Osteocyte (in vitro differentiated cells): ENCODE measurements around the gene IL17RA. TPM values are rescaled to one million over a fixed set of nuclear protein-coding genes. Genes with fewer than 3 reads are reported as not detected.

ENCODE experiments used
- DNase-seq: peaks from one replicate; pipeline ENCODE4 v3.0.0; 2021; ENCODE audit warnings: mixed read lengths; ENCODE audit not compliant: unreplicated experiment; ENCODE audit errors: extremely low spot score
- H3K27ac Mint-ChIP-seq: one replicate; pipeline ENCODE4 v1.8.0; 2021; ENCODE audit warnings: mild to moderate bottlenecking, mixed read lengths; ENCODE audit not compliant: unreplicated experiment
- H3K27me3 Mint-ChIP-seq: one replicate; pipeline ENCODE4 v1.8.0; 2021; ENCODE audit warnings: mixed read lengths; ENCODE audit not compliant: unreplicated experiment
- H3K36me3 Mint-ChIP-seq: one replicate; pipeline ENCODE4 v1.8.0; 2021; ENCODE audit warnings: mixed read lengths; ENCODE audit not compliant: unreplicated experiment
- H3K4me1 Mint-ChIP-seq: one replicate; pipeline ENCODE4 v1.8.0; 2021; ENCODE audit warnings: mixed read lengths; ENCODE audit not compliant: unreplicated experiment
- H3K4me3 Mint-ChIP-seq: one replicate; pipeline ENCODE4 v1.8.0; 2021; ENCODE audit warnings: mild to moderate bottlenecking, moderate library complexity, mixed read lengths; ENCODE audit not compliant: unreplicated experiment
- H3K9me3 Mint-ChIP-seq: one replicate; pipeline ENCODE4 v1.8.0; 2021; ENCODE audit warnings: mixed read lengths; ENCODE audit not compliant: unreplicated experiment
- CTCF ChIP-seq: fragments of 200-600 bp; sonication (generic); IDR thresholded peaks from 2 replicates; pipeline ENCODE4 v1.5.0; 2021; ENCODE audit warnings: antibody characterized with exemption, mild to moderate bottlenecking, moderate library complexity
- total RNA-seq: library from RNA; stranded (reverse); gene quantifications from 2 replicates; pipeline ENCODE4 v1.2.1, GENCODE V29; 2021

Gene IL17RA
- total RNA-seq, 1 donor from 2014 or later = 12.1 TPM

DNA sequence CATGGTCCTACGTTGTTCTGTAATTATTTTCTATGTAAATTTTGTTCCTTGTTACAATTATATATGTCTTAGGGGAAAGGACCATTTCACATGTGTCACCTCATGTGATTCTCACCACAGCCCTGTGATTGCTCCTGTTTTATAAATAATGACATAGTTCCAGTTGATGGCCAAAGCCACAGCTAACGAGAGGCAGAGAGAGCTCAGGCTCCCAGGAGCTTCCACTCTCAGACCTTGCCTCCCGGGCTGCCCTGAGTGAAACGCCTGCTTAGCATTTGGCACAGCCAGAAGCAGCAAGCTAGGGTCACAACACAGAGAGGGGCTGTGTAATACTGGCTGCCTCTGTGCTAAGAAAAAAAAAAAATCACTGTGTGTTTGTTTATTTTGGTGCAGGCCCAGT lies 30.4 kb downstream of the IL17RA start:
- no peaks in the 10 kb centered on the region for H3K9me3 Mint-ChIP-seq
- TF ChIP-seq CTCF = no peak
- H3K27me3 Mint-ChIP-seq = peaks cover 16% of the 10 kb centered on the region
- H3K27ac Mint-ChIP-seq = no peak overlapping the region
- H3K36me3 Mint-ChIP-seq = no peaks in the 10 kb centered on the region
- no peak for DNase-seq
- no peaks in the 10 kb centered on the region for H3K4me1 Mint-ChIP-seq
- no peak overlapping the region for H3K4me3 Mint-ChIP-seq

DNA sequence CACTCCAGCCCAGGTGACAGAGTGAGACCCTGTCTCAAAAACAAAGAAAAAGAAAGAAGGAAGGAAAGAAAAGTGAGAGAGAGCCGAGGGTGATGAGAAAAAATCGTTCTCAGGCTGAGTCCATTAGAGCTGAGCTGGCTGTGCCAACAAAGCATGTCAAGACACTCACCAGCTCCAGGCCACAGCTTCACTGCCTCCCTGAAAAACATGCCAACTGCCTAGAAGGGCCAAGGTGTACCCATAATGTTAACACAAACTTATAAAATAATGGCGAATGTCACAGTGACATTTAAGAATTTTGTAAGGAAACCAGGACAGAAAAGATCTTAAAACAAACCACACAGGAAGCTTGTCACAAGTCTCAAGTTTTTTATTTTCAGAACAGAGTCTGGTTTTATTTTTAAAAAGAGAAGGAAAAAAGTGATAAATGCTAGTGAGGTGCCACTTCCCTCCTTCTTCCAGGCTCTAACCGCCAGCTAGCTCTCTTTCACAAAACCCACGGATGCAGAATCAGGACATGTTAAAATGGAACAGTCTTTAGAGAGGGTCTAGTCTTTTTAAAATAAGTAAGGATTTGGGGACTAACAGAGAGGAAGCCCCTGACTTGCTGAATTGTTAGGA lies 31.3 kb downstream of the IL17RA start:
- no peaks in the 10 kb centered on the region for H3K9me3 Mint-ChIP-seq
- no peak overlapping the region for H3K4me3 Mint-ChIP-seq
- no peak overlapping the region for H3K27ac Mint-ChIP-seq
- TF ChIP-seq CTCF = no peak
- DNase-seq = no peak
- H3K36me3 Mint-ChIP-seq = no peaks in the 10 kb centered on the region
- H3K27me3 Mint-ChIP-seq = peaks cover 16% of the 10 kb centered on the region
- no peaks in the 10 kb centered on the region for H3K4me1 Mint-ChIP-seq

- no peak overlapping the region for H3K27ac Mint-ChIP-seq
These were observed 32.0 kb downstream of the IL17RA start for GRCh38 chr22:17116572-17117330.

DNA sequence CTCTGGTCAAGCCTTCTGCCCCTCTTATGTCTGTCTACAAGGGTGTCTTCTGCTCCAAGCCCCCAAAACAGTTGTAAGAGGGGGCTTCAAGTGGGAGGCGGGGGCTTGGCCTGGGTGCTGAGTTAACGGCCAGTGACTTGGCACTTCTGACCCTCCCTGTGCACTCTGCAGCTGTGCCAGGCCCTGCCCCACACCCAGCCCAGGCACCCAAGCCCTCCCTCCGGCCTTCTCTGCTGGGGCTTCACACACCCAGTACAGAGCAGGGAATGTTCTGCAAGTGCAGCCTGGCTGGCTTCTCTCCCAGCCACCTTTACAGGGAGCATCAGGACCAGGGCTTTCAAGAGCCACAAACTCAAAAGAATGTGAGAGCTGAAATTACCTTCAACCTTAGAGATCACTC lies 32.6 kb downstream of the IL17RA start:
- Mint-ChIP-seq H3K36me3 (no peaks in the 10 kb centered on the region), H3K27me3 (peaks cover 22% of the 10 kb centered on the region), H3K9me3 (no peaks in the 10 kb centered on the region), H3K4me1 (peaks cover 5% of the 10 kb centered on the region), H3K27ac (no peak overlapping the region), H3K4me3 (no peak overlapping the region)
- no peak for TF ChIP-seq CTCF
- no peak for DNase-seq

More at GRCh38 chr22:17116572-17117330, 32.0 kb downstream of the IL17RA start:
- TF ChIP-seq CTCF = no peak
- Mint-ChIP-seq H3K4me1 (peaks cover 3% of the 10 kb centered on the region), H3K36me3 (no peaks in the 10 kb centered on the region), H3K9me3 (no peaks in the 10 kb centered on the region), H3K27me3 (peaks cover 17% of the 10 kb centered on the region), H3K4me3 (no peak overlapping the region)
- no peak for DNase-seq

DNA sequence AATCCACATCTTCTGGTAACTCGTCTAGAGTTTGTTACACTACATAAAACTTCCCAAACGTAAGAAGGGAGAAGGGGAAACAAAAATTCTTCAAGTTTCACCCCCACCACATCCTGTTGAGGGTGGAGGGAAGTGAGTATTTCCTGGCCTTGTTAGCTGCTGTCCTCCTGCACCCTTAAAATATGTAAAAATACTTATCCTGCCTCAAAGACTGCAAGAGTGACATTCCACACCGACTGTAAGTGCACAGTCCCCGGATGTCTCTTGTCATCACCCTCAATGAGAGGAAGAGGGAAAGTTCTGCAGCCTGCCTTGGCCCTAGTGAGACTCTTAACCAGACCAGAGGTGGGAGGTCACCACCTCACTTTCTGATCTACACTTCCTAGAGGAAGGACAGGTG lies 33.1 kb downstream of the IL17RA start:
- no peak overlapping the region for H3K4me3 Mint-ChIP-seq
- peaks cover 26% of the 10 kb centered on the region for H3K27me3 Mint-ChIP-seq
- H3K27ac Mint-ChIP-seq = no peak overlapping the region
- no peak for DNase-seq
- H3K9me3 Mint-ChIP-seq = no peaks in the 10 kb centered on the region
- H3K4me1 Mint-ChIP-seq = peaks cover 5% of the 10 kb centered on the region
- no peak for TF ChIP-seq CTCF
- H3K36me3 Mint-ChIP-seq = no peaks in the 10 kb centered on the region
